Activated naive CD8-positive, alpha-beta T cell treated with anti-CD3 and anti-CD28 coated beads, Interleukin-2, amount 10 ng/mL, durations not matched to agents 7 days and 5 days (primary cell): ENCODE measurements around the gene UBE3B. TPM values are rescaled to one million over a fixed set of nuclear protein-coding genes. Genes with fewer than 3 reads are reported as not detected.

ENCODE experiments used
- ATAC-seq: fragments of 150-1000 bp; cut with Tn5 transposase; one replicate; pipeline ENCODE4 v1.10.0; 2021; ENCODE audit warnings: low read depth, moderate library complexity
- POLR2A ChIA-PET: fragments of 350-600 bp; sonication (Branson Sonifier 250); formaldehyde crosslinking; loops from one replicate; lab custom pipeline; 2021; ENCODE audit warnings: antibody characterized with exemption; lab: Charles Lee
- DNase-seq: peaks from one replicate; pipeline ENCODE4 v3.0.0; 2021
- H3K27ac Mint-ChIP-seq: one replicate; pipeline ENCODE4 v1.8.0; 2022; ENCODE audit warnings: mild to moderate bottlenecking, mixed read lengths
- H3K27me3 Mint-ChIP-seq: one replicate; pipeline ENCODE4 v1.8.0; 2022; ENCODE audit warnings: mild to moderate bottlenecking, moderate library complexity, mixed read lengths
- H3K36me3 Mint-ChIP-seq: one replicate; pipeline ENCODE4 v1.8.0; 2021; ENCODE audit warnings: mild to moderate bottlenecking, mixed read lengths
- H3K4me1 Mint-ChIP-seq: one replicate; pipeline ENCODE4 v1.8.0; 2021; ENCODE audit warnings: mixed read lengths
- H3K4me3 Mint-ChIP-seq: one replicate; pipeline ENCODE4 v1.8.0; 2022; ENCODE audit warnings: mild to moderate bottlenecking, moderate library complexity, mixed read lengths
- H3K9me3 Mint-ChIP-seq: one replicate; pipeline ENCODE4 v1.8.0; 2021; ENCODE audit warnings: mixed read lengths
- total RNA-seq, 2 experiments: library from RNA; stranded (reverse); gene quantifications; one replicate each; pipeline ENCODE4 v1.2.3, GENCODE V29; 2021

The UBE3B gene
- total RNA-seq, 2 experiments from 2014 or later: 40.0 to 41.7 TPM

DNA sequence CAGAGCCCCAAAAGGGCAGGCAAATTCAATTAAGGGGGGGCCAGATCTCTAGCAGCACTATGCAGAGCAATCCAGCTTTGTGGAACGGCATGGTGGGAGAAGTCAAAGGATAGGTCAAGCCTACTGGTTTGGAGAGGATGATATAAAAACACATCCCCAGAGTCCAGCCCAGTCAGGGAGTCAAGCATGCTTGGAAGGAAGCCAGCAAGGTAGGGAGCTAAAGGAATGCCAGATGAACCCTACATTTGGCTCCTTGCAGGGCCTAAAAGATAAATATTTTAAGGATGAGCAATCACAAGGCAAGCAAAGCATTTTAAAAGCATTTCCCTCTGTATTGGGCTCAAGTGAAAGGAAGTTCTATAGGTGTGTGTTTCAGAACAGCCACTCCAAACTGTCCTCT is 21.7 kb upstream of the UBE3B start:
- Mint-ChIP-seq H3K4me3 (no peak overlapping the region), H3K4me1 (peaks cover 4% of the 10 kb centered on the region), H3K9me3 (no peaks in the 10 kb centered on the region), H3K27ac (no peak overlapping the region), H3K27me3 (no peaks in the 10 kb centered on the region), H3K36me3 (peaks cover 10% of the 10 kb centered on the region)
- POLR2A ChIA-PET: no interaction called here
- ATAC-seq (no peak), DNase-seq (no peak)

DNA sequence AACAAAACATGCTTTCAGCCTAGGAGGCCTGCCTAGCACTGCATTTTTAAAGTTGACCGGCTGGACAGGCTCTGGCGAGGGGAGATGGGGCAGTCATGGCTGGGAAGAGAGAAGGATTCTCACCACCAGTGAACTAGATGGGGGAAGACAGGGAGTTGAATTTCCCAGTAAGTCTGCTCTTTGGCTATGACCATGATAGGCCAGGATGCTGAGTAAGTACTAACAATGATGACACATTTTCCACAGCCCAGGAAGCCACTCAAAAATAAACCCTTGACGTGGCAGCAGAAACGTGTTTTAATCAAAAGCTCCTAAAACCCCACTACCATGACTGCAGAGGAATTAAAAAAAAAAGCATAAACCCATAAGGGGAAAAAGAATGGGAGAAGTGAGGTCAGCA is 19.3 kb upstream of the UBE3B start:
- Mint-ChIP-seq H3K4me3 (no peak overlapping the region), H3K9me3 (no peaks in the 10 kb centered on the region), H3K27ac (no peak overlapping the region), H3K27me3 (no peaks in the 10 kb centered on the region), H3K36me3 (peaks cover 7% of the 10 kb centered on the region), H3K4me1 (peaks cover 23% of the 10 kb centered on the region)
- POLR2A ChIA-PET: no interaction called here
- DNase-seq (no peak), ATAC-seq (no peak)

DNA sequence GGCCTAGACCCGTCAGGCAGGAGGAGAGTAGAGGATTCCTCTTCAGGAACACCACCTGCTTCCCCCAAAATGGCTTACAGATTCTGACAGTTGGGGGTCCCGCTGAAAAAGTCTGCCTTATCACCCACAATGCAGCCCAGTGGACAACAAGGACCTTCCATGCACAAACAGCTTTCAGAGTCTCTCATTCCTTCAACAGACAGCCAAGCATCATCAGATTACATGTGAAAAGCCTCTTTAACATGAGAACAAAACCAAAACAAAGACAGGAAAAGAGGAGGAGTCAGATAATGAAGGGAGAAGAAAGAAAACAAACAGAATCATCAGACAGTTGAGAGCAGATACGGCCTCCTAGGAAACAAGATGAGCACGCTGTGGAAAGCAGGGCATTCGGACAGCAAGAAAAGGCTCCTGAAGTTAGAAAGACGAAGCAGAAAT is 18.6 kb upstream of the UBE3B start:
- H3K27ac Mint-ChIP-seq: no peak overlapping the region
- ATAC-seq (no peak), DNase-seq (no peak)
- POLR2A ChIA-PET: no interaction called here
- peaks cover 7% of the 10 kb centered on the region for H3K36me3 Mint-ChIP-seq
- H3K4me1 Mint-ChIP-seq: peaks cover 30% of the 10 kb centered on the region
- no peak overlapping the region for H3K4me3 Mint-ChIP-seq
- H3K27me3 Mint-ChIP-seq: no peaks in the 10 kb centered on the region
- H3K9me3 Mint-ChIP-seq: no peaks in the 10 kb centered on the region

DNA sequence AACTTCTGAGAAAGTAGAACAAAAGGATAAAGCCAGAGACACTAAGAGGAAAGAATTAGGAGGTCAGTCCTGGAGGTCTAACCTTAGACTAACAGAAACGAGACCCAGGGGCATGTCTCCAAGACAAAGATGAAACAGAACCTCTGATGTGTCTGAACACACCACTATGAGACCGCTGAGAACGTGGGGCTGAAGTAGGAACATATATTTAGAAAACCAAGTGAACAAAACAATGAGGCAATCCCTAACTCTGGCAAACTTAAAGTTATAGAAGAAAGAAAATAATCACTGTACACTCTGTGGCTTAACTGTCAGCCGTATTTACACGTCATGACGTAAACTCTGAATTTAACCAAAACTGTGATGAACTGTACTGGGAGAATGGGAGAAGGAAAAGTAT is 18.2 kb upstream of the UBE3B start:
- ATAC-seq: no peak
- H3K27me3 Mint-ChIP-seq: no peaks in the 10 kb centered on the region
- POLR2A ChIA-PET: no interaction called here
- peaks cover 7% of the 10 kb centered on the region for H3K36me3 Mint-ChIP-seq
- DNase-seq: no peak
- H3K4me1 Mint-ChIP-seq: peaks cover 33% of the 10 kb centered on the region
- peak overlapping the region; percentile 42 for H3K27ac Mint-ChIP-seq
- no peaks in the 10 kb centered on the region for H3K9me3 Mint-ChIP-seq
- no peak overlapping the region for H3K4me3 Mint-ChIP-seq

DNA sequence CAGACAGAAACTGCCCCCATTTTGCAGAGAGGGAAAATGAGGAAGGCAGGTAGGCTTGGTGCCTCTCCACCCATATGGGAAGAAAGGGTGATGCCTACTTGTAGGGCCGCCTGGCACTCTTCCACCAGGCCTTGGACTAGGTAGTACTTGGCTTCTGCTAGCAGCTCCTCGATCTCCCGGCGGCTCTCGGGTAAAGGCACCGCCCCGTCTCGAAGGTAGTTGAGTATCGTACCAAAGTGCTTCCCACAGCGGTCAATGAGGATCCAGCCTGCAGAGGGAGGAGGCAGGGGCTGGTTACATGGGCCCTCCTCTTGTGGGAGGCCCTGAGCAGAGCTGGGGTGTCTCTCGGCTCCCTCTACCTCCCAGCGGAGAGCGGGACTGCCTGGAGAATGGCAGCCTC is 16.9 kb upstream of the UBE3B start:
- Mint-ChIP-seq H3K4me1 (peaks cover 34% of the 10 kb centered on the region), H3K9me3 (no peaks in the 10 kb centered on the region), H3K4me3 (no peak overlapping the region), H3K27ac (peak overlapping the region; percentile 85), H3K27me3 (no peaks in the 10 kb centered on the region), H3K36me3 (peaks cover 8% of the 10 kb centered on the region)
- no peak for DNase-seq
- ATAC-seq: no peak
- POLR2A ChIA-PET: no interaction called here

DNA sequence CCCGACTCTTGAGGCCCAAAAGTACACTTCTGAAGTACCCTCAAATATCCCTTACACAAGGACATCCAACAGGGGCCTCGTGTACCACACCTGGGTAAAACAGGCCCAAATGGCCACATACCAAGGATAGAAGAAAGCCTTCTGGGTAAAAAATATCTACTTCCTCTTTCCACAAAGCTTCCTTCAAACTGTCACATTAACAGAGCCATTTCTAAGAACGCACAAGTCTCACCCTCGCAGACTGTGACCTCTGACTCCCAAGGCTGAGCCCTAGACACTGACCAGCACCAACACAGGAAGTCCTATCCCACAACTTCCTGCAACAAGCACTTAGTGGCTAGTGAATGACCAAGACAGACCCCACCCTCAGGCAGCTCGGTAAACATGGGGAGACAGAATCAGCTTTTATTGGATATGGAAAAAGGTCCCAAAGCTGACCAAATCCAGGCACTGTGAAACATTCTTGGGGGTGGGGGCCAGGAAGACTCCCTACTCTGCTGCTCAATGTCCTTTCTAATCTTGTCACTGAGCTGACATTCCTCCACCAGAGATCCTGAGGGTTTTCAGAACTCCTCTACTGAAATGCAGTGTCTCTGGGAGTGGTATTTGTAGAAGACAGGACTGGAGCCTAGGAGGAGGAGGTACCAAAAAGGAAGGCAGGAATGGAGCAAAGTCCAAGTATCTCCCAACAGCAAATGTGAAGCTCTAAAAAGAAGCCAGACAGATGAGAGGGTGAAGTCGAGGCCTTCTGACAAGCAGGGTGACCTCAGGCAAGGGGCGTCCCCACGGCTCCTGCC is 16.2 kb upstream of the UBE3B start:
- POLR2A ChIA-PET: no interaction called here
- H3K27me3 Mint-ChIP-seq: no peaks in the 10 kb centered on the region
- no peak for DNase-seq
- H3K4me3 Mint-ChIP-seq: peak overlapping the region; percentile 26
- peak overlapping the region; percentile 85 for H3K27ac Mint-ChIP-seq
- no peak for ATAC-seq
- H3K4me1 Mint-ChIP-seq: peaks cover 37% of the 10 kb centered on the region
- H3K36me3 Mint-ChIP-seq: peaks cover 8% of the 10 kb centered on the region
- no peaks in the 10 kb centered on the region for H3K9me3 Mint-ChIP-seq

DNA sequence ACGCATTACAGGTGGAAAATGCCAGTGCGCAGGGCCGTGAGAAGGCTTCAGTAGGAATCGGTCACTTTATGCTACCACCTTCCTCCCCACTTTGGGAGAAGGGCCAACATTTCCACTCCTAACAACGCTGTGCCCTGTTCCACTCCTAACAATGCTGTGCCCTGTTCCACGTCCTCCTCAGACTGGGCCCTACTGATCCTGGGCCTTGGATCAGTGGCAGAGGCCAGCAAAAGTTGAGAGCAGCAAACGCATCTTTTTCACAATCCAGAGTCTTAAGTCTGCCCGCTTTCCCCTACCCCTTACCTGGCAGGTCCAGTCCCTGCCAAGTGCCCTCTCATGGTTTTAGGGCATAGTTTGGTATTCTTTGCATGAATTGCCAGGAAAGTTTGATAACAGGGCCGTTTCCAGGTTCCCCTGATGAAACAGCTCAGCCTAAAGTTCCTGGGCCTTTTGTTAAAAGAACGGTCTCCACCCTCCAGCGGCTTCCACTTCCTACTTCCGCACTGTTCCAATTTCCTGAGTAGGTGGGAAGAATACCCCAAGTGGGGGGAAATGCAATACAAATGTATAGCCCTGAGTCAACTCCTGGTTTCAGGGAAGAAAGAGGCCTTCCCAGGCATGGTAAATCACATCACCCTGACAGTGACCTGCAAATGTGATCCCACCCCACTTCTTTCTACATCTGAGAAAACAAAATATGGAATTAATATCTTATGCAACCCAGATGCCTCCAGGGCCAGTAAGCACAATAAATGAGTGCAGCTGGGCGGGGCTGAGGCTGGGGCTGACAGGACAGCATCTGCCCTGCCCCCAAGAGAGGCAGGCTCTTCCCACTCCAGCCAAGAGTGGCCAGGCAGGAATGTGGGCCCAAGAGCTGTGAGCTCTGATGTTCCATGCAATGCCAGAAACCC is 15.3 kb upstream of the UBE3B start:
- Mint-ChIP-seq H3K4me3 (peak overlapping the region; percentile 65), H3K27me3 (no peaks in the 10 kb centered on the region), H3K9me3 (no peaks in the 10 kb centered on the region), H3K36me3 (peaks cover 8% of the 10 kb centered on the region), H3K27ac (peak overlapping the region; percentile 85), H3K4me1 (peaks cover 37% of the 10 kb centered on the region)
- POLR2A ChIA-PET: interaction anchor here (2.1 kb wide), 1 partner anchor 15 kb away, joined by 12 read pairs; the partner anchor contains the start of genes KCTD10 and UBE3B
- no peak for ATAC-seq
- DNase-seq: no peak

DNA sequence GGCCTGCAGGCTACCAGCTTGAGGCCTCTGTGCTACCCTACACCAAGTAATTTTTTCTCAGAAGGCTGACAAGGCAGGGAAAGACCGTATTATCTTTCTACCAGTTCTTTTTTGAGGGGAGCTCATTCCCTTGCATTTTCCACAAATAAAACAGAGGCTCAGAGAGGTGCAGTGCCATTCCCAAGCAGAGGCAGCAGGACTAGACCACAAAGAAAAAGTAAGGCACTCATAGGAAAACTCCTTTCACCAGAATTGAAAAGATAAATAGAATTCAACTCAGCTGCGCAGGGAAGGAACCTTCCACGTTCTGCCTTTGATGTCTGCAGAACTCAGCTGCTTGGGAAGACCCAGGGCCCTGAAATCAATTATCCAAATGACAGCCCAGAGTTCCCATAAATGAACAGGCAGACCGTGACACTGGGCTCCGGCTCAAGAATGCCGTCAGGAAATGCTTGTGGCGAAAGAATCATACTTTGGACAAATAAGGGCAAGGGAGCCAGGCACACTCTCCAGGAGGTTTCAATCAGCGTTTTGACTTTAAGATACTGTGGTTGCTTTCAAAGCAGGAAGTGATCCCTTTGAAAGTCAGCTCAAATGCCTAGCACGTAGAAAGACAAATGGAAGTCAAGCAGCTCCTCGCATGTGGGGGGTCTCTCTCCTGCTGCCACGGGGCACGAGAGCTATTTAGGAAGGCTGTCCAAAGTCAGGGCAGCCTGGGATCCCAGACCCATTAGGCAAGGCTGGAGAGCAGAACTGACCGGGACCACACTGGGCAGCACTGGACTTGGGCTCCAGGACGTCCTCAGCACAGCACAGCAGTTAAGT is 14.4 kb upstream of the UBE3B start:
- Mint-ChIP-seq H3K4me1 (peaks cover 37% of the 10 kb centered on the region), H3K27ac (peak overlapping the region; percentile 83), H3K4me3 (peak overlapping the region; percentile 65), H3K27me3 (no peaks in the 10 kb centered on the region), H3K9me3 (no peaks in the 10 kb centered on the region), H3K36me3 (peaks cover 4% of the 10 kb centered on the region)
- POLR2A ChIA-PET: interaction anchor here (1.0 to 2.1 kb wide), 2 partner anchors 14 to 30 kb away, joined by 3 to 12 read pairs; partner anchors contain the start of genes KCTD10 and UBE3B
- DNase-seq: no peak
- ATAC-seq: peak; percentile 75

DNA sequence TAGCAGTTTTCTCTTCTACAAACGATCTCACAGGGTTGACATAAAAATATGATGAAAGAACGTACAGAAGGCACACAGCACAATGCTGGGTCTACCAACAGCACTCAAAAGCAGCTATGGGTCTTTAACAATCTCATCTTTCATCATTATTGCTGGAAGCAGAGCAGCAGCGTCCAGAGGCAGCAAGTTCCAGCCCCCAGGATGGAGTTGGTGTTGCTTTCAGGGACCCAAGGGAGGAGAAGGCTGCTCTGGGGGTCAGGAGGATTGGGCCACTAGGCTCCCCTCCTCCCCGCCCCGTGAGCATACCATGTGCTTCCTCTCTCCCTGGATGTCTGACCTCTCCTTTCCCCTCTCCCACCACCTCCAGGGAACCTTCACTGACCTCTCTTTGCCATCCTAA is 13.7 kb upstream of the UBE3B start:
- Mint-ChIP-seq H3K27me3 (no peaks in the 10 kb centered on the region), H3K4me3 (peak overlapping the region; percentile 65), H3K36me3 (peaks cover 4% of the 10 kb centered on the region), H3K9me3 (no peaks in the 10 kb centered on the region), H3K27ac (peak overlapping the region; percentile 83), H3K4me1 (peaks cover 35% of the 10 kb centered on the region)
- DNase-seq: no peak
- POLR2A ChIA-PET: interaction anchor here (1.0 to 2.1 kb wide), 2 partner anchors 13 to 31 kb away, joined by 3 to 12 read pairs; partner anchors contain the start of genes KCTD10 and UBE3B
- no peak for ATAC-seq

DNA sequence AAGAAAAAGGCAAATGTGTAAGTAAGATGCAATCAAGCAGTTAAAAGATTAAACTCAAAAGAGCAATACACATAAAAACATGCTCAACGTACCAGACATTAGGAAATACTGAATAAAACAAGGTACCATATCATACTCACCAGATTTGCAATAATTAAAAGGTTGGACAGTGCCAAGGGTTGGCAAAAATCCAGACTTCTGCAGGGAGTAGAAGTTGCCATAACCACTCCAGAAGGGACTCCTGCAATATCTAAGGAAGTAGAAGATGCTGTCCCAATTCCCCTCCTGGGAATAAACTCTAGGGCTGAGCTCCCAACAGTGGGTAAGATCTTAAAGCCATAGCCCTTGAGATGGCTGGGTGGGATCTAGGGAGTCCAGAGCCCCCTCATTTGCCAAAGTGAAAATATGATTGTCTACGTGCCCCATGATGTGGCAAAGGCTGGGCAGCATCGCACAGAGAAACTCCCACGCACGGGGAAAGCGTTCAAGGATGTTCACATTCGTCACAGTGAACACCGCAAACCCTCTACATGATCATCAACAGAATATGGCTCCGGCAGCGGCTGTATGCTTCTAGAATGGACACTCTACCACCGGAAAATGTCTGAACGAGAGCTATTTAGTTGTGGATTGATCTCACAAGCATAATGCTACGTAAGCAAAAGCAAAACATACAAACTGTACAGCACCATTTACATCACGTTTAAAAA is 12.6 kb upstream of the UBE3B start:
- H3K4me1 Mint-ChIP-seq: peaks cover 36% of the 10 kb centered on the region
- DNase-seq (no peak), ATAC-seq (no peak)
- POLR2A ChIA-PET: no interaction called here
- no peak overlapping the region for H3K4me3 Mint-ChIP-seq
- no peaks in the 10 kb centered on the region for H3K9me3 Mint-ChIP-seq
- no peaks in the 10 kb centered on the region for H3K27me3 Mint-ChIP-seq
- H3K36me3 Mint-ChIP-seq: peaks cover 4% of the 10 kb centered on the region
- H3K27ac Mint-ChIP-seq: no peak overlapping the region

DNA sequence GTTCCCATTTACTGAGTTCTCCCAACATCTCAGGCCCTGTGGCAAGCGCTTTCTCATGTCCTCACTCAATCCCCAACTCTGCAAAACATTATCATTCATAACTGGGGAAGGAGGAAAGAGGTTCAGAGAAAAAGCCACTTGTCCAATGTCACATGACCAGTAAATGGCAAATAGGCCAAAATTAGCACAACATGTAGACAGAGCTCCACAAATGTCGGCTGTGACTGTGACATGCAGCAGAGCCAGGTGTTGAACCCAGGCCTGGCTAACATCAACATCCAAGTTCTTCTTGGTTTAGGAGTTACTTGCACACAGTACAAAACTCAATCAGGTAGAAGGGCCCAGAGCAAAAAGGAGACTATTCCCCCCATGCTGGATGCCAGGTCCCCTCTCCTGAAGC is 11.1 kb upstream of the UBE3B start:
- Mint-ChIP-seq H3K27ac (peak overlapping the region; percentile 24), H3K27me3 (no peaks in the 10 kb centered on the region), H3K36me3 (peaks cover 2% of the 10 kb centered on the region), H3K4me3 (no peak overlapping the region), H3K4me1 (peaks cover 40% of the 10 kb centered on the region), H3K9me3 (no peaks in the 10 kb centered on the region)
- ATAC-seq (no peak), DNase-seq (no peak)
- POLR2A ChIA-PET: no interaction called here

DNA sequence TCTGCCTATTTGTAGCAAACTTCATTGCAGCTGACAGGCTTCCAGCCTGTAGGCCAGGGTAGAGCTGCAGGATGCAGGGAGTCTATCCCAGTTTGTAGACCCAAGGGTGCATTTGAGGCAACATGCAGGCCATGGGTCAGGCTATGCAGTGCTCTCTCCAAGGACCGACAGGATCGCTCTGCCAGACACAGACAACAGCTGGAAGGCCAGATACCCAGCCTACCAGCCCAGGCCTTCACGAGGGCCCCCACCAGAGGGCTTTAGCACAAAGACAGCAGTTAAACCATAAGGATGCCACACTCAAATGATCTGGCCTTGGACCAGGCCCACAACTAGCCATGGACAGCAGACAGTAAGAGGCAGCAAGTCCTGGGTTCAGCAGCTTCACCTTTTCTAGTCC is 10.6 kb upstream of the UBE3B start:
- POLR2A ChIA-PET: no interaction called here
- Mint-ChIP-seq H3K4me3 (no peak overlapping the region), H3K27me3 (no peaks in the 10 kb centered on the region), H3K36me3 (peaks cover 2% of the 10 kb centered on the region), H3K9me3 (no peaks in the 10 kb centered on the region), H3K4me1 (peaks cover 36% of the 10 kb centered on the region), H3K27ac (no peak overlapping the region)
- DNase-seq (no peak), ATAC-seq (no peak)
